A673 (cell line): ENCODE results near the gene VPS8. TPM values are rescaled to one million over a fixed set of nuclear protein-coding genes. Genes with fewer than 3 reads are reported as not detected.

Source experiments
- BruUV-seq: library from RNA; stranded (reverse); fragments of 400-500 nt; replicated peaks from 2 replicates; lab custom pipeline; 2021; lab: Mats Ljungman, UMichigan
- CTCF ChIA-PET: fragments of 300-600 bp; sonication (Branson Sonifier 250); formaldehyde crosslinking; loops from one replicate; lab custom pipeline; 2022; ENCODE audit warnings: antibody characterized with exemption; lab: Charles Lee
- POLR2A ChIA-PET: fragments of 300-600 bp; sonication (Branson Sonifier 250); formaldehyde crosslinking; loops from one replicate; lab custom pipeline; 2022; ENCODE audit warnings: antibody characterized with exemption; ENCODE audit not compliant: low non-redundant PET; lab: Charles Lee
- DNase-seq: peaks from one replicate; pipeline ENCODE4 v3.0.0-alpha.2; 2015; ENCODE audit warnings: low spot score
- H3K27ac ChIP-seq: fragments of 200-600 bp; sonication (generic); 2 replicates; pipeline ENCODE4 v1.5.1; 2016; ENCODE audit warnings: mixed run types, low read depth, mild to moderate bottlenecking, mixed read lengths, antibody characterized with exemption, low read length; ENCODE audit not compliant: poor library complexity, severe bottlenecking
- H3K27me3 ChIP-seq: fragments of 200-600 bp; sonication (generic); replicated peaks from 2 replicates; pipeline ENCODE4 v1.6.1; 2017; ENCODE audit warnings: mixed run types, low read depth, mild to moderate bottlenecking, mixed read lengths, antibody characterized with exemption, low read length; ENCODE audit not compliant: insufficient read depth, poor library complexity
- H3K36me3 ChIP-seq: fragments of 200-600 bp; sonication (generic); 2 replicates; pipeline ENCODE4 v1.6.1; 2016; ENCODE audit warnings: mixed run types, mild to moderate bottlenecking, mixed read lengths, antibody characterized with exemption, low read length; ENCODE audit not compliant: insufficient read depth, poor library complexity, severe bottlenecking
- H3K4me1 ChIP-seq: fragments of 200-600 bp; sonication (generic); 2 replicates; pipeline ENCODE4 v1.6.1; 2017; ENCODE audit warnings: mixed run types, mild to moderate bottlenecking, mixed read lengths, antibody characterized with exemption, low read length; ENCODE audit not compliant: insufficient read depth, poor library complexity, severe bottlenecking
- H3K4me3 ChIP-seq: fragments of 200-600 bp; sonication (generic); 2 replicates; pipeline ENCODE4 v1.5.1; 2016; ENCODE audit warnings: low read depth, mixed run types, mild to moderate bottlenecking, mixed read lengths, low read length; ENCODE audit not compliant: poor library complexity, severe bottlenecking
- H3K9me3 ChIP-seq: fragments of 200-600 bp; sonication (generic); 2 replicates; pipeline ENCODE4 v1.6.1; 2016; ENCODE audit warnings: mixed run types, low read depth, mild to moderate bottlenecking, mixed read lengths, antibody characterized with exemption, low read length; ENCODE audit not compliant: poor library complexity, severe bottlenecking
- EZH2 ChIP-seq: fragments of 200-600 bp; sonication (generic); IDR thresholded peaks from 2 replicates; pipeline ENCODE4 v1.6.1; 2017; ENCODE audit warnings: borderline replicate concordance, low read depth, mild to moderate bottlenecking, mixed read lengths, antibody characterized with exemption, low read length; ENCODE audit not compliant: poor library complexity, severe bottlenecking
- intact Hi-C: fragments of 100-400 bp; cut with micrococcal nuclease; formaldehyde crosslinking; loops from one replicate; pipeline ENCODE4 v1.10.0; 2022; ENCODE audit not compliant: unreplicated experiment
- total RNA-seq: library from RNA; stranded (reverse); gene quantifications from 2 replicates; pipeline ENCODE4 v1.2.3, GENCODE V29; 2021
- TF ChIP-seq, protein P1 (sequence below): fragments of 300-800, 200-600 bp; sonication (generic); conservative IDR thresholded peaks from 2 replicates; pipeline ENCODE4 v1.5.1; 2017; ENCODE audit warnings: low read depth, mild to moderate bottlenecking, antibody characterized with exemption, low read length, moderate library complexity, mixed read lengths

Gene VPS8
- total RNA-seq, 1 experiment from 2014 or later, result 42.3 TPM

DNA sequence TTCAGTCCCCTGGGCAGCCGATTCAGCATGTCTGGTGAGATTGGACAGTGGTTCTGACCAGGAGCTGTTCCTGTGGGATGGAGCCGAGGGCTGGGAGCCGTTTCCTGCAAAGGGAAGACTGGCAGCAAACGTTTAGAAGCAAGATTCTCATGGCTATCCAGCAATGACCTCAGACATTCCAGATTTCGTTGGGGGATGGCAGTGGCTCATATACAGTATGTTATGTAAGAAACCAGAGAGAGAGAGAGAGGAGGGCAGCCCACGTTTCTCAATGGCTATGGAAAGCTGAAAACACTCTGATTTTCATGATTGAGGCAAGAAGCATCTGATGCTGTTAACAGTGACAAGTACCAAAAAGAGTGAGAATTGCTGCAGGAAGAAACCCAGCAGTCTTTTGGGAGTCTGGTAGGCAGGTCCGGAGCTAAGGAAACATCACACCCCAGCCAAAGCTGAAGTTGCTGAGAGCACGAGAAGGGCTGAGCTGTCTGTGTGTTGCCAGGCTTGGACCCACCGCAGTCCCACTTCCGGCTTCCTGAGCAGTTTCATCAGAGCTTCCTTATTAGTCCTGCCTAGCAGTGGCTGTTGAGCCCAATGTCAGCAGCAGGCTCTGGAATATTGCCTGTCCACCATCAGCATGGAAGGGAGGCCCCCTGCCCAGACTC, 25.6 kb upstream of the VPS8 start:
- intact Hi-C loops, result loop anchor here (2.0 to 10.0 kb wide), 2 partner anchors 74 to 412 kb away; partner anchors contain the start of genes MAGEF1 and THPO
- CTCF ChIA-PET, result interaction anchor here (0.8 to 3.7 kb wide), 2 partner anchors 8 to 225 kb away, joined by 3 to 20 read pairs; partner anchors contain the start of gene EPHB3

DNA sequence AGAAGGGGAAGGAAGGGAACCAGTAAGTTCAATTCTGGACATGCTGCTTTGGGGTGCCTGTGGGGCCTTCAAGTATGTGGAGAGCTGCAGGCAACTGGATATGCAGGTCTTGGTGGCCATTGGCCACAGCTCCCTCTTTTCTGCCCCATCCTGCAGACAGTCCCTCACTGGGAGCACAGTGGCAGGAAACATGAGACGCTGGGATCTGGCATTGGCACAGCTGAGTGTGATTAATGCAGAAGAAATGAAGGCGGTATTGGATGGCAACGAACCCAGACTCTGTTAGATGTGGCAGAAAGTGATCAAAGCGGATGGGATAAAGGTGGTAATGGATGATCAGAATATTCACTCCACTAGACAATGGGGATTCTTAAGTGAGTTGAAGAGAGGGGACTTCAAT, 23.2 kb upstream of the VPS8 start:
- no TSS peak for BruUV-seq
- intact Hi-C loops, result loop anchor here (10.0 kb wide), 1 partner anchor 414 kb away; the partner anchor contains the start of gene THPO

More for the DNA sequence above, 25.6 kb upstream of the VPS8 start:
- no peaks in the 10 kb centered on the region for H3K9me3 ChIP-seq
- POLR2A ChIA-PET, result interaction anchor here (0.6 kb wide), 1 partner anchor 63 kb away, joined by 3 read pairs; no protein-coding TSS in a partner anchor
- peak overlapping the region; percentile 71 for H3K27ac ChIP-seq
- peaks cover 29% of the 10 kb centered on the region for H3K4me1 ChIP-seq
- no peaks in the 10 kb centered on the region for H3K27me3 ChIP-seq
- BruUV-seq, result no TSS peak
- H3K36me3 ChIP-seq, result no peaks in the 10 kb centered on the region
- no peak for TF ChIP-seq EZH2
- TF ChIP-seq, protein P1, sequence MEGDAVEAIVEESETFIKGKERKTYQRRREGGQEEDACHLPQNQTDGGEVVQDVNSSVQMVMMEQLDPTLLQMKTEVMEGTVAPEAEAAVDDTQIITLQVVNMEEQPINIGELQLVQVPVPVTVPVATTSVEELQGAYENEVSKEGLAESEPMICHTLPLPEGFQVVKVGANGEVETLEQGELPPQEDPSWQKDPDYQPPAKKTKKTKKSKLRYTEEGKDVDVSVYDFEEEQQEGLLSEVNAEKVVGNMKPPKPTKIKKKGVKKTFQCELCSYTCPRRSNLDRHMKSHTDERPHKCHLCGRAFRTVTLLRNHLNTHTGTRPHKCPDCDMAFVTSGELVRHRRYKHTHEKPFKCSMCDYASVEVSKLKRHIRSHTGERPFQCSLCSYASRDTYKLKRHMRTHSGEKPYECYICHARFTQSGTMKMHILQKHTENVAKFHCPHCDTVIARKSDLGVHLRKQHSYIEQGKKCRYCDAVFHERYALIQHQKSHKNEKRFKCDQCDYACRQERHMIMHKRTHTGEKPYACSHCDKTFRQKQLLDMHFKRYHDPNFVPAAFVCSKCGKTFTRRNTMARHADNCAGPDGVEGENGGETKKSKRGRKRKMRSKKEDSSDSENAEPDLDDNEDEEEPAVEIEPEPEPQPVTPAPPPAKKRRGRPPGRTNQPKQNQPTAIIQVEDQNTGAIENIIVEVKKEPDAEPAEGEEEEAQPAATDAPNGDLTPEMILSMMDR, result no peak
- DNase-seq, result peak; percentile 76
- H3K4me3 ChIP-seq, result no peak overlapping the region

DNA sequence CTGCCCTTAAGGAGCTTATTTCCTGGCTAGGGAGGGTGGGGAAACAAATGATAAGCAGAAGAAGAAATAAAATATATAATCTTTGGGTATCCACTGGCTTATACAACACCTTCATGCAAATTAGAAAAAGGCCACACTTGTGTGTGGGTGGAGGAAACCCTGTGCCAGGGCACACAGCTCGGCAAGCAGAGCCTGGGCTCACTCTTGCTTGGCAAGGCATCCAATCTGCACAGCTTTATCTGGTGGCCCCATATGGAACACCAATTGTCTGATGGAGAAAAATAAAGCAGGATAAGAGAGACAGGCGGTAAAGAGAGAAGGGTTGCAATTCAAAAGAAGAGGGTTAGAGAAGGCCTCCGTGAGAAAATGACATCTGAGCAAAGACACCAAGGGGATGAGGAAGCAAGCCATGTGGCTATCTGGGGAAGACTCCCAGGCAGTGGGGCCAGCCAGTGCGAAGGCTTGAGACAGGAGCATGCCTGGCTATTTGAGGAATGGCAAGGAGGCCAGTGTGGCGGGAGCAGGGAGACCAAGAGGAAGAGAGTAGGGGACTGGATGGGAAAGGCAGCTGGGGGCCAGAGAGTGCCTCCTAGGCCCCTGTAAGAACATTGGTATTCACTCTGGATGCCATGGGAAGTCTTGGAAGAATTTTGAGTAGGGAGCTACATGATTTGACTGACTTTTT, 22.5 kb upstream of the VPS8 start:
- Histone ChIP-seq H3K4me1 (peaks cover 27% of the 10 kb centered on the region), H3K27me3 (no peaks in the 10 kb centered on the region), H3K9me3 (no peaks in the 10 kb centered on the region), H3K36me3 (no peaks in the 10 kb centered on the region), H3K4me3 (no peak overlapping the region), H3K27ac (no peak overlapping the region)
- TF ChIP-seq, protein P1, result no peak
- TF ChIP-seq EZH2, result no peak
- CTCF ChIA-PET, result interaction anchor here (0.6 kb wide), 1 partner anchor 229 kb away, joined by 3 read pairs; no protein-coding TSS in a partner anchor
- no peak for DNase-seq
- intact Hi-C loops, result loop anchor here (10.0 kb wide), 1 partner anchor 415 kb away; the partner anchor contains the start of gene THPO
- POLR2A ChIA-PET, result interaction anchor here (0.6 kb wide), 1 partner anchor 71 kb away, joined by 3 read pairs; no protein-coding TSS in a partner anchor
- no TSS peak for BruUV-seq

More for the DNA sequence above, 23.2 kb upstream of the VPS8 start:
- no peak overlapping the region for H3K4me3 ChIP-seq
- DNase-seq, result no peak
- H3K4me1 ChIP-seq, result peaks cover 29% of the 10 kb centered on the region
- no peaks in the 10 kb centered on the region for H3K36me3 ChIP-seq
- H3K27ac ChIP-seq, result no peak overlapping the region
- H3K27me3 ChIP-seq, result no peaks in the 10 kb centered on the region
- CTCF ChIA-PET, result no interaction called here
- POLR2A ChIA-PET, result interaction anchor here (0.6 kb wide), 1 partner anchor 70 kb away, joined by 3 read pairs; no protein-coding TSS in a partner anchor
- TF ChIP-seq, protein P1, result no peak
- TF ChIP-seq EZH2, result no peak
- H3K9me3 ChIP-seq, result no peaks in the 10 kb centered on the region
